Colonic mucosa (tissue), 4 donors: ENCODE results near the gene ALDH1A3. TPM values are rescaled to one million over a fixed set of nuclear protein-coding genes. Genes with fewer than 3 reads are reported as not detected.

Experiments
- DNase-seq: peaks from one replicate; pipeline ENCODE4 v3.0.0-alpha.2; 2020
- H3K27ac ChIP-seq: fragments of 200-600 bp; one replicate; pipeline ENCODE4 v1.8.0; 2021
- H3K27me3 ChIP-seq: fragments of 200-600 bp; one replicate; pipeline ENCODE4 v1.8.0; 2021
- H3K36me3 ChIP-seq: fragments of 200-600 bp; one replicate; pipeline ENCODE4 v1.8.0; 2021
- H3K4me1 ChIP-seq: fragments of 200-600 bp; one replicate; pipeline ENCODE4 v1.8.0; 2021; ENCODE audit warnings: mild to moderate bottlenecking
- H3K4me3 ChIP-seq: fragments of 200-600 bp; one replicate; pipeline ENCODE4 v1.8.0; 2021
- H3K9ac ChIP-seq, 2 donors: one replicate each; pipeline ENCODE4 v1.7.0; 2013; ENCODE audit warnings: control low read depth in 2 of 2, low read depth in 2 of 2, low read length in 2 of 2
- H3K9me3 ChIP-seq: fragments of 200-600 bp; one replicate; pipeline ENCODE4 v1.8.0; 2021
- CTCF ChIP-seq: fragments of 200-600 bp; IDR thresholded peaks from one replicate; pipeline ENCODE4 v1.8.0; 2022; ENCODE audit warnings: antibody characterized with exemption, mild to moderate bottlenecking
- intact Hi-C: fragments of 100-400 bp; cut with DNase I; formaldehyde crosslinking; loops from one replicate; pipeline ENCODE4 v1.14.1; 2022
- total RNA-seq, 2 donors: library from RNA; stranded (reverse); fragmentation: NEBNext Ultra II Directional in 1 of 2; extraction: Animal tissue kit (Norgen Biotek cat#: 25700) in 1 of 2; gene quantifications; one replicate each; pipeline ENCODE4 v1.2.1, GENCODE V29; 2021
- donor health status: healthy.
- donor health status: DM: no; HTN: no; CAD: no.
- donor health status: DM: no; HTN: no; CAD: no.

ALDH1A3 gene
- total RNA-seq, 2 donors from 2014 or later = 3.8 to 7.4 TPM

- no peak for DNase-seq
- H3K36me3 ChIP-seq = no peaks in the 10 kb centered on the region
- H3K4me3 ChIP-seq = no peak overlapping the region
- H3K27me3 ChIP-seq = no peaks in the 10 kb centered on the region
- no peaks in the 10 kb centered on the region for H3K4me1 ChIP-seq
- H3K9ac ChIP-seq = no peak overlapping the region
- H3K9me3 ChIP-seq = no peaks in the 10 kb centered on the region
- intact Hi-C loops = no loop called here
- no peak for TF ChIP-seq CTCF
- H3K27ac ChIP-seq = no peak overlapping the region
Measured at GRCh38 chr15:100861511-100861991, 18.1 kb upstream of the ALDH1A3 start.

GRCh38 chr15:100862162-100862561 is 17.5 kb upstream of the ALDH1A3 start:
- Histone ChIP-seq H3K27me3 (no peaks in the 10 kb centered on the region), H3K36me3 (no peaks in the 10 kb centered on the region), H3K9ac (no peak overlapping the region), H3K4me1 (no peaks in the 10 kb centered on the region), H3K4me3 (no peak overlapping the region), H3K27ac (no peak overlapping the region), H3K9me3 (no peaks in the 10 kb centered on the region)
- intact Hi-C loops = no loop called here
- no peak for TF ChIP-seq CTCF
- DNase-seq = no peak

GRCh38 chr15:100863075-100863795 is 16.4 kb upstream of the ALDH1A3 start:
- no peak overlapping the region for H3K9ac ChIP-seq
- H3K4me3 ChIP-seq = no peak overlapping the region
- H3K4me1 ChIP-seq = no peaks in the 10 kb centered on the region
- DNase-seq = no peak
- no peak for TF ChIP-seq CTCF
- no peaks in the 10 kb centered on the region for H3K36me3 ChIP-seq
- H3K27me3 ChIP-seq = no peaks in the 10 kb centered on the region
- intact Hi-C loops = no loop called here
- H3K9me3 ChIP-seq = no peaks in the 10 kb centered on the region
- H3K27ac ChIP-seq = no peak overlapping the region

- Histone ChIP-seq H3K4me1 (no peaks in the 10 kb centered on the region), H3K4me3 (no peak overlapping the region), H3K9me3 (no peaks in the 10 kb centered on the region), H3K27me3 (no peaks in the 10 kb centered on the region), H3K27ac (no peak overlapping the region), H3K36me3 (no peaks in the 10 kb centered on the region), H3K9ac (no peak overlapping the region)
- peak; percentile 35 for DNase-seq
- TF ChIP-seq CTCF = no peak
- intact Hi-C loops = no loop called here
Measured at GRCh38 chr15:100863796-100864267, 15.8 kb upstream of the ALDH1A3 start.

GRCh38 chr15:100866386-100867330 is 13.0 kb upstream of the ALDH1A3 start:
- Histone ChIP-seq H3K4me1 (no peaks in the 10 kb centered on the region), H3K27ac (no peak overlapping the region), H3K27me3 (no peaks in the 10 kb centered on the region), H3K9ac (no peak overlapping the region), H3K36me3 (no peaks in the 10 kb centered on the region), H3K4me3 (no peak overlapping the region), H3K9me3 (no peaks in the 10 kb centered on the region)
- TF ChIP-seq CTCF = no peak
- DNase-seq = no peak
- intact Hi-C loops = no loop called here
